Fibroblast of upper back skin (primary cell): ENCODE results near the gene FIS1.
"Not testable (repeated sequence)": the region's sequence is repeated elsewhere in the genome, so short reads cannot be mapped to it uniquely, and the experiment has no call there.

ENCODE experiments used
- DNase-seq: peaks from one replicate; pipeline ENCODE4 v3.0.0-alpha.2; 2013

FIS1 gene

DNA sequence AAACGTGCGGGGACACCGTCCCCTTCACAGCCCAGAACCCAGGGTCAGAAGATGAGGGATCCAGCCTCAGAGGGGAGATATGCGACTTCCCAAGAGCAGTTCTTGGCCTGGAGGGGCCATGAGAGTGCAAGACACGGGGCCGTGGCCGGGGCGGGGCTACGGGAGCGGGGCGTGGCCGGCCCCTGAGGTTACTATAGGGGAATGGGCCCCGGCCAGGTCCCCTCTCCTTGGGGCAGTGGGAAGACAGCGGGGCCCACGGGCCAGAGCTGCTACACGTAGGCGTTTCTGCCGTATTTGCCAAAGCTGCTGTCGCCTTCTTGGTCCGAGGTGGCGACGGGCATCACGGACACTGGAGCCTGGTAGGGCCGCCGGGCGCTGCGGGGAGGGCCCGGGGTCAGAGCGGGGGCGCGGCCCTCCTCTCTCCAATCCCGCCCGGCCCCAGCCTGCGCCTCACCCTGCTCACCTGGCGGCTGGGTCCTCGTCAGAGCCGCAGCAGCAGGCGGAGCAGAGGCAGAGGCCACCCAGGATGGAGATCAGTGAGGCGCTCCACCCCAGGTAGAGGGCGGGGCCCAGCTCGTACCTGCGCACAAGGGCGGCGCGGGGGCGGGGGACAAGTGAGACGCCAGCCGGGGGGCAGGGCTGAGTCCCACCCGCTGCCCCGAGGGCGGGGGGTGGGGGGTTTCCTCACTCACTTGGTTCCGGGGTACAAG, 12.6 kb downstream of the FIS1 start:
- DNase-seq, result no peak

DNA sequence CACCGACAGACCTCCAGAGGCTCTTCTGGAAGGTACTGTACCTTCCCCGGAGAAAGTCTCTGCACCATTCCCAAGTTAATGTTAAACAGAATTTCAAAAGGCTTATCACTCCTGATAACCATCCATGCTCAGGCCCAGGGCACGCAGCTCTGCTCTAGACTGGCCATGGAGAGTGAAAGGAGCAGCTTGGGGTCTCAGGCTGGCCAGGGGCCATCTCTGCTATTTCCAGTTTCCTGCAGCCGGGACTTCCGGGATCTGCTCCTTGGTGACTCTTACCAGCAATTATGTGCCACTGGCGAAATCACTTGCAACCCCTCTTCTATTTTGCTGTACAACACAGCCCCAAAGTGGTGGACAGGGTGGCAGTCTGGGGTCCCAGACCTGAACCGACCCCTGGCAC, 13.2 kb downstream of the FIS1 start:
- DNase-seq, result peak; percentile 11

DNA sequence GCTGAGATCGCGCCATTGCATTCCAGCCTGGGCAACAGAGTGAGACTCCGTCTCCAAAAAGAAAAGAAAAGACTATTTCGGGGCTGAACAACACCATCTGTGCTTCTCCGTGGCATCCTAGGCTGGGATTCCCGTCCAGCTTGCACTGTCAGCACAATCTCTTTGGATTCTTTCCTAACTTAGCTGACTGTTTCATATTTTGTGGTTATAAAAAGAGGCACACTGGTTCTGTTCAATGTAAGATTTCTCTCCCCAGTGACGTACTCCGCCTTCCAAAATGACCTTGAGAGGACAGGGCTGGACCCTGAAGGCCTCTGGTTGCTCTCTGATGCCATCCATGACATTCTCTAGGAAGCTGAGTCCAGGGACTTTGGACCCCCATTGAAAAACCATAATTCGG, 18.2 kb downstream of the FIS1 start:
- no peak for DNase-seq

DNA sequence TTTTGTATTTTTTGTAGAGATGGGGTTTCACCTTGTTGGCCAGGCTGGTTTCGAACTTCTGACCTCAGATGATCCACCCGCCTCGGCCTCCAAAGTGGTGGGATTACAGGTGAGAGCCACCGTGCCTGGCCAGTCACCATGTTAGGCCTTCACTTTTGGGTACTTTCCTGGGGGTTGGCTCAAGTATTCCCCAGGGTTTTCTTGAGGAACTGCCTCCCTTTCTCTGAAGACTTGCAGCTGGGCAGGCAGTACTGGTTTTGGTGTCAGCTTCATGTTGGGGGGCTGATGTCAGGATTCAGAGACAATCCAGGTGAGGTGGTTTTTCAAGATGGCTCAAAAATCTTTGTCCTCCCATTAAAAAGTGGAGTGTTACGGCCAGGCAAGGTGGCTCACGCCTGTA, 19.2 kb downstream of the FIS1 start:
- no peak for DNase-seq

DNA sequence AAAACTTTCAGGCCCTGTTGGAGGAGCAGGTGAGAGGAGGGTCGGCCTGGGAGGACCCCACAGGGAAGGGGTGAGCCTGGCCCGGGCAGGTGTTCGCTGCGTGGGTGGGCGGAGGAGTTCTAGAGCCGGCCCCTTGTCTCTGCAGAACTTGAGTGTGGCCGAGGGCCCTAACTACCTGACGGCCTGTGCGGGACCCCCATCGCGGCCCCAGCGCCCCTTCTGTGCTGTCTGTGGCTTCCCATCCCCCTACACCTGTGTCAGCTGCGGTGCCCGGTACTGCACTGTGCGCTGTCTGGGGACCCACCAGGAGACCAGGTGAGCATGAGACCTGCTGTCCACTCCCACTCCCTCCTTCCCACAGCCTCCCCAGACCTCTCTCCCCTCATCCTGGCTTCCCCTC, 21.4 kb downstream of the FIS1 start:
- DNase-seq, result no peak

DNA sequence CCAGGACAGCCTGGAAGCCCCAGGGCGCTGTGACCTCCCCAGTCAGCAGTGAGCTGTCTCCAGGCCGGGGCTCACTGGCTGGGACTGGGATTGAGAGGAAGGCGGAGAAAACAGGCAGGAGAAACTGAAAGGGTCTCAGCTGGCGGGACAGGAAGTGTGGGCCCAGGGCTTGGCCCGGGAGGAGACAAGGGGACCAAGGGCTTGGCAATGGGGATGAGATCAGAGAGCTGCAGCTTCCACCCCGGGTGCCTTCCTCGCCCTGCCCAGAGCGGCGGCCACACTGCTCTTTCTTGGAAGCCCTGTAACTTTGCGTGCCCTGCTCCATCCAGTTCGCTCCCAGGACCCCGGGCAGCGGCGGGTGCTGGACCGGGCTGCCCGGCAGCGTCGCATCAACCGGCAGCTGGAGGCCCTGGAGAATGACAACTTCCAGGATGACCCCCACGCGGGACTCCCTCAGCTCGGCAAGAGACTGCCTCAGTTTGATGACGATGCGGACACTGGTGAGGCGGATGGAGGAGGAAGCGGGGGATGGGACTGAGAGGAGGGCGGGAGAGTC, 22.5 kb downstream of the FIS1 start:
- DNase-seq, result no peak

DNA sequence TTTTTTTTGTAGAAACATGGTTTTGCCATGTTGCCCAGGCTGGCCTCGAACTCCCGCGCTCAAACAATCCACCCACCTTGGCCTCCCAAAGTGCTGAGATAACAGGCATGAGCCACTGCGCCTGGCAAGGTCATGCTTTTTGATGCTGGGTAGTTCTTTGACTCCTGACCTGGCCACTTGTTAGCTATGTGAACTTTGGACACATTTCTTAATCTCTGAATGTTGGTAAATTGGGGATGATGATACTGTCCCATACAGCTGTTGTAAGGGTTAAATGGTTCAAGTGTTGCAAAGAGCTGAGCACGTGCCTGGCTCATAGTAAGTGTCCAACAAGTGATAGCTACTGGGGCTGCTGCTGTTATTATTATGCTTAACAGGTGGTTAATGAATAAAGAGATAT, 24.6 kb downstream of the FIS1 start:
- no peak for DNase-seq

DNA sequence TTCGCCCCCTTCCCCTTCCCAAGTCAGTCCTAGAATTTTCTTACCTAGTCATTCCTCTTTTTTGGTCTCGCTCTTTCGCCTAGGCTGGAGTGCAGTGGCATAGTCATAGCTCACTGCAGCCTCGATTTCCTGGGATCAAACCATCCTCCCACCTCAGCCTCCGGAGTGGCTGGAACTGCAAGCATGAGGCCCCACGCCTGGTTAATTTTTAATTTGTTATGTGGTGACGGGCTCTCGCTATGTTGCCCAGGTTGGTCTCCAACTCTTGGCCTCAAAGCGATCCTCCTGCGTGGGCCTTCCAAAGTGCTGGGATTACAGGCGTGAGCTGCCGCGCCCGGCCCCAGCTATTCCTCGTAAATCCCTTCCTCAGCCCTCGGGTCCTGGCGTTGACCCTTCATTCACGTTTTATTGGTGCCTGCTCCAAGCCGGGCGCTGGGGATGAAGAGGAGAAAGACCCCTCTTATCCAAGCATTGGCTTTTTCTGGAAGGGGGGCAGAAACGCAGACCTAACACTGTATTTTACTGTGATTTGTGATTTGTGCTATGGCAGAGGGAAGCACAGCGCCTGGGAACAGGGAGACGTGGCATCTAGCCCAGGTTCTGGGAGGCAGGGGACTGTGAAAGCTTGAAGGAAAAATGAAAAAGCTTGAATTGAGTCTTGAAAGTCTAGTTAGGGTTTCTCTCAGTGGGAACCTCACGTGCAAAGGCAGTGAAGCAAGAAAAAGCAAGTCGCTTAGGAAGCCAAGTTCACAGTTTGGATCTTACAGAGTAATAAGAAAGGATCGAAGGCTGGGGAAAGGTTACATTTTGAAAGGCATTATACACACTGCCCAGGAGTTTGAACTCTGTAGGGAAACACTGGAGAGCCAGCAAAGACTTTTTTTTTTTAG, 26.4 kb downstream of the FIS1 start:
- DNase-seq, result no peak

DNA sequence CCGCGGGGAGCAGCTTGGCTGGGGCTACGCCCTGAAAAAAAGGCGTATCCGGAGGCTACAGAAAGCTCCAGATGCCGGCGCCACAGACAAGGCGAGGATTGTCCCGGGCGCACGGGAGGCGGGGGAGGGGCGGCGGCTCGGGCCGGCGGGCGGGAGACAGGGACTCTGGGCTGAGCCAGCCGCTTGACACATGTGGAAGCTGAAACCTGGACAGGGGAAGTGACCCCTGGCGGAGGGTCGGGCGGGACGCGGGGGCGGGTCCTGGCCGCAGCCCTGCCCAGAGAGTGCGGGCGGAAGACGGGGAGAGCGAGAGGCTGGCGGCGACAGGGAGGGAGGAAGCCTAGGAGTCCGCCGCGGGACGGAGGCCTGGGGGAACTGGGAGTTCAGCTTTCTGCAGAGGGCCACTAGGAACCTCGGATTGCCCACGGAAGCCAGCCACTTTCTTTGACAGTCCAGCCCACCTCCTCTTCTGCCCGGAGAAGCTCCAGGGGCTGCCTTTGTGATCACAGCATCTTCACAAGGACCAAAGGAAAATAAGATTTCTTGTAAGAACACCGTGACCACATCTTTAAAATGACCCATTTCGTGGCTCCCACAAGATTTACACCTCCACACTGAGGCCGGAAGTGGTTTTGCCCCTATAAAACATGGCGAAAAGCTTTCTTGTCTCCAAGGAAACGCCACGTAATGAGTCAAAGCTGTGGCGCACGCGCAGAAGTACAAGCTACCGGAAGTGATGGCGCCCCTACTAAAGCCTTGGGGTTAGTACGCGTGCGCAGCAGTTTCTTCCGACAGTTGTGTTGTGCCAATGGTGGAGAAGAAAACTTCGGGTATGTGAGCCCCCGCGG, 27.3 kb downstream of the FIS1 start, which contains the start of the genes PLOD3 and ZNHIT1:
PLOD3 (minus strand) TSS at position 194 of the 848 bp plus-strand sequence. CDS start 307 bp downstream, outside the sequence.
ZNHIT1 (plus strand) TSS at position 778 of the 848 bp plus-strand sequence; CDS start at position 809, 31 bp downstream.
- peak; percentile 98 for DNase-seq

DNA sequence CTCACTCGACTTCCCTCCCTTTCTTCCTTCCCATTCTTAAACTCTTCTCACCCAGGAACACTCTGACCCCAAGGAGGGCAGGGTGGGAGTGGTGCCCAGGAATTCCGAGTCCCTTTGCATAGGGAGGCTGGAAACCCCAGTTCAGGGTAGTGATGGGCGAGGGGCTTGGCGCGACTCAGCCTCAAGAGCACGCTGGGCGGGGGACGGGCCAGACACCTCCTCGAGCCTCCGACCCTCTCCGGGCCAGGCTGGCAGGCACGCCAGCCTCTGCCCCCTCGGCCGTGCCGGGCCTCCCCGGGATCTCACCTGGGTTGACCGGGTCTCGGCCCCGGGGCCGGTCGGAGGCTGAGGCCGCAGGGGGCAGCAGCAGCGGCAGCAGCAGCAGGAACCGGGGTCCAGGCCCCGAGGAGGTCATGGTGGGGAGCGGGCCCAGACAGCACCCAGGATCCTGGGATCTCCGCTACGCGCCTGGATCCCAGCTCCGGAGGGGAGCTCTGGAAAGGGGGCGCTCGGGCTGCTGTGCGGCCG, 28.0 kb downstream of the FIS1 start:
- no peak for DNase-seq

DNA sequence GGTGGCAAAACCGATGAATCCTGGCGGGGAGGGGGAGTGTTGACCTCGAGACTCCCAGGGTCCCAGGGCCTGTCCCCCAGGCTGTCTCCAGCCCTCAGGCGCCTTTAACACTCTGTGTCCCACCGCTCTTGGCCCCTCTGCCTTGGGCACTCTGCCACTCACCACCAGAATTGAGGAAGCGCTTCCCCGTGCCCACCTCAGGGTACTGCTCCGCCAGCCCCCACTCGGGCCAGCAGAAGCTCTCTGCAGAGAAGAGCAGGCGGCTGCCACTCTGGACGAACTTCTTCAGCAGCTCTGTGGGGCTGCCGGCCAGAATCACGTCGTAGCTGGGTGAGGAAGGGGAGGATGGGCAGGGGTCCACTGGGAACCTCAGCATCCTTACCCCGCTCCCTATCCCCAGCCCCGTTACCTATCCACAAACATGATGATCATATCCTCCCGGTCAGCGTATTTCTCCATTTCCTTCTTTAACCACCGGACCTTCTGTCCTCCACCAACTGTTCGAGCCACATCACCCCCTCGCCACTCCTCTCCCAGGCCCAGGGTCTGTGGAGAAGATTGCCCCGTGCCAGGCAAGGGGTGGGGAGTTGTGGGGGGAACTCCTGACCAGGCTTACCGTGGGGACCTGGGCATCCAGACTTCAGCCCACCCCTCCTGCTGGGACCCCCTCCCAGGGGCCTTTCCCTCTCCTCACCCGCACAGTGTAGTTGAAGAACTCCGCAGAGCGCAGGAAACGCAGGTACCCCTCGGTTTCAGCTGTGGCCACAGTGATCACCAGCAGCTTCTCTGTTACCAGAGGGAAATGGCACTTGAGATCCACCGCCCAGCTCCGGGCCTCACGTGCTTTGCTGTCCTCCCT, 28.7 kb downstream of the FIS1 start:
- DNase-seq, result no peak

DNA sequence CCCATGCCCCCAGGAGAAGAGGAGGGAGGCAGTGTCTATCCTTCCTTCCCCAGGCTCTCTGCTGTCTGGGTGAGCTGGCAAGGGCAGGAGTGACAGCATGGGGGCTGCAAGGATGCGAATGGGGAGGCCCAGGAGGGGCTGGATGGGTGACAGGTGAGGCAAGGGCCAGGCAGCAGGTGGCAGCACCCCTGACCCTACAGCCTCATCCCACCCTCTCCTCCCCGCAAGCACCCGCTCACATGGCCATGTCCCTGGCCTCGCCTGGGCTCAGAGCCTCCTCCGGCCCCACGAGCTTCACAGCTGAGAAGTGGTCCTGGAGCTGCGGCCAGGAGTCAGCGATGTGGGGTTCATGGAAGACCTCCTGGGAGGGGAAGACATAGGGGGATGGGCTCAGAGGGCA, 32.9 kb downstream of the FIS1 start:
- DNase-seq, result no peak

DNA sequence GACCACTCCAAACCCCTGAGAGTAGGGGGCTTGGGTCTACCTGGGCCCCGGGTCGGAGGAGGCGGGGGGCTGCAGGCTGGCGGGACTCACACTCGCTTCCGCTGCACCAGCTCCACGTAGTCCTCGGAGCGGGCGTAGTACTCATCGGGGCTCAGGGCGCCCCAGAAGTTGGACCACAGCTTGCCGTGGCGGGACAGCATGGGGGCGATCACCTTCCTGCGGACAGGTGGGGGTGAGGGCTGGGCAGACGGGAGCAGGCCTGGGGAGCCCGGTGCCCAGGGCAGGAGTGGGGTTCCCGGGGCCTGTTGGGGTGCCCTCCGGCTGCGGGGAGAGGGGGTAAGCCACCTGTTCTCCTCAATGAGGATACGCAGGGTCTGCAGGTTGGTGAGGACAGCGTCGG, 33.4 kb downstream of the FIS1 start:
- no peak for DNase-seq

DNA sequence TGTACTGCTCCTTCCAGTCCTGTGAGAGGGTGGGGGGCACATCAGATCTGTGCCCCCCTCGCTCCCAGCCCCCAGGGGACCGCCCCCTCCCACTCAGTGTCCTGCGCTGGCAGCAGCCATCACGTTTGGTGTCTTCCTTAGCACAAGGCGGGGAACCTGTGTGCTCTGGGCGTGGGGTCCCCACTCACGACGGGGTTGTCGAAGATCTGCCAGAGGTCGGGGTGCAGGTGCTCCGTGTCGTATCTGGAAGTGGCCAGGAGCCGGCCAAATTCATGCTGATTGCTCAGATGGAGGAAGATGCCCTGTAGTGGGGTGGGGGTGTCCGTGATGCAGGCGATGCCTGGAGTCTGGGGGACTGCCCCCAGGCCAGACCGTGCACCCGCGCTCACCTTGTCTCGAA, 34.7 kb downstream of the FIS1 start:
- no peak for DNase-seq

DNA sequence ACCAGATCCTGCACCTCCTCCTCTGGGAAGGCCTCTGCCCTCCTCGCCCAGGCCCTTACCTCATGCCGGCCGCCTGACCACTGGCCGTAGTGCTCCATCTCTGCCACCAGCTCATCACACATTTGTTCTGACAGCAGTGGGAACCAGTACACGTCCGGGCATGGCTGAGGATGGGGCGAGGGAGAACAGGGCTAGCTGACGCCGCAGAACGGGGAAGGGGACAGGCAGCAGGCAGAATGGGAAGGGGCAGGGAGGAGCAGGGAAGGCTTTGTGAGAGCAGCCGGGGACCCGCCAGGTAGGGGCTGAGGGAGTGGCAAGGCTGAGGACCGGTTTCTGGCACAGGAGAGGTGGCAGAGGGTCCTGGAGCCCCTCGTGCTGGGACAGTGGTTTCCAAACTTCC, 36.1 kb downstream of the FIS1 start:
- no peak for DNase-seq

DNA sequence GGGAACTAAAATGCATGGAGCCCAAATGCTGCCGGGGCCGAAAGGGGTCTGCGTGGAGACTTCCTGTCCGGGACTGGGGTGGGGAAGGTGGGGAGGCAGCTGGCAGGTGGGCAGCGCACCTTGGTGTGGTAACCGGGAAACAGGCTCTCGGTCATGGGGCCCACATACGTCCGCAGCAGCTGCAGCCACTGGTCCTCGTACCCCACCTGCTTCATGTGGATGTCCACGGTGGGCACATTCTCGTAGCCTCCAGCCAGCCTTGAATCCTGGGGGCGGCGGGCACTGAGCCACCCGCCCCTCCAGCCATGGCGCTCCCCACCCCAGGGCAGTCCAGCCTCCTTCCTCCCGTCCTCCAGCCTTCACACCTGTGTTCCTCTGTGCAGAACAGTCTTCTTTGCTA, 37.4 kb downstream of the FIS1 start:
- no peak for DNase-seq

DNA sequence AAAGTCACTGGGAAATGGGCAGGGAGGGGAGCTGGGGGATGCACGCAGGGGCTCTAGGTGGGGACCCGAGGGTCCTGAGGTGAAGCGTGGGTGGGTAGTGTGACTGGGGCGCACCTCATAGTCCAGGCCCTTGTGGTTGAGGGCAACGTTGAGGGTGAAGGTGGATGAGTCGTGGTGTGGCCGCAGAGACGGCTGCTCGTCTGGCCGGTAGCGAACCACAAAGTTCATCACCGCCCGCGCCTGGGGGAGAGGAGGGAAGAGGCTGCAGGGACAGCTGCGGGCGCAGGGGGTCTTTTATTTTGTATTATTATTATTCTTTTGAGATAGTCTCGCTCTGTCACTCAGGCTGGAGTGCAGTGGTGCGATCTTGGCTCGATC, 38.2 kb downstream of the FIS1 start:
- no peak for DNase-seq

DNA sequence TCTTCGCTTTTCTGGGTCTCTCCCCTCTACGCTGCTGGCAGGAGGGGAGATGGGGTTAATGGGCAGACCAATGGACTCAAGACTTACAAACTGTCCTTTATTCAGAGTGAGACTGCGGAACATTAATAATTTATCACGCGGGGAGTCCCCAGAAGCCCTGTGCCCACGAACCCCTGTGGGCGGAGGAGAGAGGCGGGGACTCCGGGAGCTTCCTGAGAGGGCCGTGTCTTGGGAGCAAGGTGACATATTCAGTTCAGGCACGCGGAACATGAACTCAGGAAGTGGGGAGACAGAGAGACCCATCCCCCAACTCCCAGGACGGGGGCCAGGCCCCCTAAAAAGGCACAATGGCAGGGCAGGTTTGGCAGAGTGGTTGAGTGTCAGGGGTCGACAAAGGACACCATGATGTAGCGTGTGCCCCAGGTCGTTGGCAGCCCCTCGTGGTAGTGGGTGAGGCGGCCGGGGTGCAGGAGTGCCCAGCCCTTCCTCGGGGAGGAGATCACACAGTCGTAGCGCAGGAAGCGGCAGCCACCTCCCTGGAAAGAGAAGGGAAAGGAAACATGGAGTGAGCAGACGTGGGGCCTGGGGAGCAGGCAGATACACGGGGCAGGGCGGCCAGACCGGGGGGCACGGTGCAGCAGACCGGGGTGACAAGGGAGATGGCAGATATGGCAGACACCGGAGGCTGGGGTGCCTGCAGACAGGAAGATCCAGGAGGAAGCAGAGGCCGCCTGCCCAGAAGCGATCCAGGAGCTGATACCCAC, 38.8 kb downstream of the FIS1 start:
- no peak for DNase-seq

DNA sequence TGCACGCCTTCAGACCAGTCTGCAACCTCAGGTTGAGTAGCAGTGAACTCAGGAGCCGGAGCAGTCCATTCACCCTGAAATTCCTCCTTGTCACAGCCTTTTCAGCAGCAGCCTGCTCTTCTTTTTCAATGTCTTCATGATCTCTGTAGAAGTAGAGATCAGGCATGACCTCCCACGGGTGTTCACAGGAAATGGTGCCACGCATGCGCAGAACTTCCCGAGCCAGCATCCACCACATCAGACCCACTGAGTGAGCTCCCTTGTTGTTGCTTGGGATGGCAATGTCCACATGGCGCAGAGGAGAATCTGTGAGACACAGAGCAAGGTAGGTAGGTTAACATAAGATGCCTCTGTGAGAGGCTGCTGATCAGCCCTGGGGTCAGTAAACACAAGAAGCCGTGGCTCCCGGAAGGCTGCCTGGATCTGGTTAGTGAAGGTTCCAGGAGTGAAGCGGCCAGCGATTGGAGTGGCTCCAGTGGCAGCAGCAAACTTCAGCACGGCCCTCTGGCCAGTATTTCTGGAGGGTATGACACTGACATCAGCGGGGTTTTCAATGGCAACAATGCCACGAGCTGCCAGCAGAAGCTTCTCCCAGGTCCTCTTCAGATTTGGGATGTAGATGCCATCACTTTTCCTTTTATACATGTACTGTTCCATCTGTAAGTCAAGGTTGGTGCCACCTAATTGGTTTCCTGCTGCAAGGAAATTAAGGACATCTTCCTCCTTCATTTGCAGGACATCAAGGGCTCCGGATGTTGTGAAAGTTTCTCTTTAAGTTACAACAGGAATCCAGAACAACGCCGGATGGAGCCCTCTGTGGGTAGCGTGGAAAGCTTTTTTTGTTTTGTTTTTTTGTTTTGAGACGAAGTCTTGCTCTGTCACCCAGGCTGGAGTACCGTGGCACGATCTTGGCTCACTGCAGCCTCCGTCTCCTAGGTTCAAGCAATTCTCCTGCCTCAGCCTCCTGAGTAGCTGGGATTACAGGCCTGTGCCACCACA, 40.8 kb downstream of the FIS1 start:
- not testable (repeated sequence) for DNase-seq

DNA sequence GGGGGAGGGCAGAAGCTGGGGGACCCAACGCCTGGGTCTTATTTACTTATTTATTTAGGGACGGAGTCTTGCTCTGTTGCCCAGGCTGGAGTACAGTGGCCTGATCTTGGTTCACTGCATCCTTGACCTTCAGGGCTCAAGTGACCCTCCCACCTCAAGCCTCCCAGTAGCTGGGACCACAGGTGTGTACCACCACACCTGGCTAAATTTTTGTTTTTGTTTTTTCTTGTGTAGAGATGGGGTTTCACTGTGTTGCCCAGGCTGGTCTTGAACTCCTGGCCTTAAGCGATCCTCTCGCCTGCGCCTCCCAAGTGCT, 42.3 kb downstream of the FIS1 start:
- DNase-seq, result no peak
